RWPE2 (cell line): ENCODE data around the gene LAMA2.

Source experiments
- ATAC-seq: fragments of 200-7000 bp; cut with Tn5 transposase; 3 replicates; pipeline ENCODE4 v1.9.1; 2021; ENCODE audit warnings: low read depth
- DNase-seq: peaks from one replicate; pipeline ENCODE4 v3.0.0-alpha.2; 2020; ENCODE audit warnings: low spot score
- H3K27ac ChIP-seq: fragments of 450-650 bp; 2 replicates; pipeline ENCODE4 v1.5.1; 2017; ENCODE audit warnings: mild to moderate bottlenecking; ENCODE audit not compliant: poor library complexity, severe bottlenecking
- H3K27me3 ChIP-seq: fragments of 250-450 bp; sonication (Bioruptor Pico); 2 replicates; pipeline ENCODE4 v1.5.1; 2021; ENCODE audit warnings: mild to moderate bottlenecking, moderate library complexity; ENCODE audit not compliant: insufficient read depth, poor library complexity, severe bottlenecking
- H3K36me3 ChIP-seq: fragments of 250-450 bp; sonication (Bioruptor Pico); 2 replicates; pipeline ENCODE4 v1.5.1; 2020; ENCODE audit warnings: low read depth, mild to moderate bottlenecking, moderate library complexity
- H3K4me1 ChIP-seq: fragments of 250-450 bp; sonication (Bioruptor Pico); 2 replicates; pipeline ENCODE4 v1.5.1; 2021; ENCODE audit warnings: mild to moderate bottlenecking, moderate library complexity; ENCODE audit not compliant: insufficient read depth, poor library complexity, severe bottlenecking
- H3K4me3 ChIP-seq: fragments of 250-450 bp; sonication (Bioruptor Pico); 2 replicates; pipeline ENCODE4 v1.5.1; 2021; ENCODE audit warnings: mild to moderate bottlenecking, moderate library complexity; ENCODE audit not compliant: severe bottlenecking
- H3K9me3 ChIP-seq: fragments of 250-450 bp; sonication (Bioruptor Pico); 2 replicates; pipeline ENCODE4 v1.5.1; 2021; ENCODE audit warnings: mild to moderate bottlenecking, moderate library complexity; ENCODE audit not compliant: severe bottlenecking
- TF ChIP-seq, protein P1 (sequence below): fragments of 450-650 bp; IDR thresholded peaks from one replicate; pipeline ENCODE4 v1.5.1; 2017; ENCODE audit warnings: mild to moderate bottlenecking, moderate library complexity; ENCODE audit not compliant: poor library complexity, severe bottlenecking

The LAMA2 gene

DNA sequence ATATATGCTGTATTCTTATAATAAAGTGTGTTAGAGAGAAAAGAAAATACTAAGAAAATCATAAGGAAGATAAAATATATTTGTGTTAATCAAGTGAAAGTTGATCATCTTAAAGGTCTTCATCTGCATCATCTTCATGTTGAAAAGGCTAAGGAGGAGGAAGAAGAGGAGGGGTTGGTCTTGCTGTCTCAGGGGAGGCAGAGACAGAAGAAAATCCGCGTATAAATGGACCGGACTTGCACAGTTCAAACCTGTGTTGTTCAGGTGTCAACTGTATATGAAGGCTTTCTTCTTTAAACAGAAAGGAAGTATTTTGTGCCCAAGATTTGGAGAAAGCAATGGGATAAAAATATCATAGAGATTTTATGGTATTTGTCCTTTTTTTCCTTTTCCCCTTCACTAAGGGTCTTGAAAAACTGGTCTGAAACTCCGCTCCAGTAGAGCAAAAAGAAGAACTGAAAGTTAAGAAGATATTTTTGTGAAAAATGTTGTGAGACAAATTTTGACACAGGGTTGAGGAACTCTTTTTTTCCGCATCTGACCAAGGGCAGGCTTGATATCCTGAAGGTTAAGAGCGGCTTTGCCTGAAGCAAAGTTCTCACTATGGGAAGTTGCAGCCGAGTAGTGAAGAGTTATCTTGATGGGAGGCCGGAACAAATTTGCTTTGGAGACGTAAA, 350.7 kb downstream of the LAMA2 start:
- no peaks in the 10 kb centered on the region for H3K27me3 ChIP-seq
- ATAC-seq (no peak), DNase-seq (no peak)
- TF ChIP-seq, protein P1, sequence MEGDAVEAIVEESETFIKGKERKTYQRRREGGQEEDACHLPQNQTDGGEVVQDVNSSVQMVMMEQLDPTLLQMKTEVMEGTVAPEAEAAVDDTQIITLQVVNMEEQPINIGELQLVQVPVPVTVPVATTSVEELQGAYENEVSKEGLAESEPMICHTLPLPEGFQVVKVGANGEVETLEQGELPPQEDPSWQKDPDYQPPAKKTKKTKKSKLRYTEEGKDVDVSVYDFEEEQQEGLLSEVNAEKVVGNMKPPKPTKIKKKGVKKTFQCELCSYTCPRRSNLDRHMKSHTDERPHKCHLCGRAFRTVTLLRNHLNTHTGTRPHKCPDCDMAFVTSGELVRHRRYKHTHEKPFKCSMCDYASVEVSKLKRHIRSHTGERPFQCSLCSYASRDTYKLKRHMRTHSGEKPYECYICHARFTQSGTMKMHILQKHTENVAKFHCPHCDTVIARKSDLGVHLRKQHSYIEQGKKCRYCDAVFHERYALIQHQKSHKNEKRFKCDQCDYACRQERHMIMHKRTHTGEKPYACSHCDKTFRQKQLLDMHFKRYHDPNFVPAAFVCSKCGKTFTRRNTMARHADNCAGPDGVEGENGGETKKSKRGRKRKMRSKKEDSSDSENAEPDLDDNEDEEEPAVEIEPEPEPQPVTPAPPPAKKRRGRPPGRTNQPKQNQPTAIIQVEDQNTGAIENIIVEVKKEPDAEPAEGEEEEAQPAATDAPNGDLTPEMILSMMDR = no peak
- H3K36me3 ChIP-seq = no peaks in the 10 kb centered on the region
- no peaks in the 10 kb centered on the region for H3K9me3 ChIP-seq
- no peaks in the 10 kb centered on the region for H3K4me1 ChIP-seq
- H3K27ac ChIP-seq = no peak overlapping the region
- H3K4me3 ChIP-seq = no peak overlapping the region

DNA sequence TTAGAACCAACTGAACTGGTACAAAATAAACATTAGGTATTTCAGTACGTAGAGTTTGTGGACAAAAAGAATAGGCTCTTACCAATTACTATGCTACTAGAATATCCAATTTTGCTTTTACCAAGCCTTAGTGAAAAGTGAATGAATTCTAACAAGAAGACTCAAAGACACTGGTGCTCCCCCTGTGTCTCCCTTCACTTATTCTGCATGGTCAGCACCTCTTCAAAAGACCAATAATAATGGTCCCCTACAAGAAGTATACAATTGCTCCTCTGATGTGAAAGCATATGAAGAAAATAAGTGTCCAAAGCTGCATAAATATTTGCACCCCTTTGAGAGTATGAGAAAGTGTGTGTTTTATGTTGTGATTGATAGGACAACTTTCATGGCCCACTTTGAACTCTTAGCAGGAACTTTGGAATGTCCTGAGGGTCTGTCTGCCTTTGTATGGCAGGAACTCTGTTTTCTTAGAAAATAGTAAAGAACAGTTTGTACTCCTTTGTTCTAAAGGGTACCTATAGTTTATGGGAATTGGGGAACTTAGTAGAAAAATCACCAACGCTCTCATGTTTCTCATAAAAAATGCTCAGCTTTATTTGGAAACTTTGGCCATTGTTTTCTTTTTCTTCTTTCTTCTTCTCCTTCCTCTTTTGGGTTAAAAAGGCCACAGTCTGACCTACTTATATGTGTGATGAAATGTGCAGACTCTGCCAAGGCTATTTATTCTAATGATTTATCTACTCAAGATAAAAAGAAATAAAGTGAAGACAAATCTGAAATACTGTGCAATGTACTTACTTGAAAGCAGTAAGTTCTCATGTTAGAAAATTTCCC, 352.4 kb downstream of the LAMA2 start:
- no peak for ATAC-seq
- DNase-seq = no peak
- Histone ChIP-seq H3K36me3 (no peaks in the 10 kb centered on the region), H3K9me3 (no peaks in the 10 kb centered on the region), H3K4me1 (no peaks in the 10 kb centered on the region), H3K27me3 (no peaks in the 10 kb centered on the region), H3K4me3 (no peak overlapping the region), H3K27ac (no peak overlapping the region)
- TF ChIP-seq, protein P1 = no peak

DNA sequence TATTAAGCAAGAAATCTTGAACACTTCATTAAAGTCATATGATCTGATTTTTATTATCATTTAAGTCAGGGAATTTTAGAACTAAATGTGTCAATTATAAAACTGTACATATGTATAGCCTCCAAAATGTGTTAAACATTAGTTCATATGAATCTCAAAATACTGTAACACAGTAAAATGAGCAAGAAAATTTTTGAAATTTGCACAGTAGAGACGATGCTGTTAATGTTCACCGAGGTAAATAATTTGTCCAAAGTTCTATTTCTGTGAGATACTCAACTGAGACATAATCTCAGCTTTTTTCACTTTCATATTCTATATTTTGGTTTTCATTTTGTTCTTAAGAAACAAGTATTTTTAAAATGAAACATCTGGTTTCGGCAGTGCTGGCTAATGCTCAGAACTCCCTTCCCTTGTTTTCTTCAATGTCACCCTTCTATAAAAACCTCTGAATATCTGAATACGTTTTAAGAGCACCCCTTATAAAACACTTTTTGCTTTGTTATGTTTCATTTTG, 353.1 kb downstream of the LAMA2 start:
- ATAC-seq (no peak), DNase-seq (no peak)
- no peaks in the 10 kb centered on the region for H3K27me3 ChIP-seq
- H3K4me1 ChIP-seq = no peaks in the 10 kb centered on the region
- H3K4me3 ChIP-seq = no peak overlapping the region
- H3K27ac ChIP-seq = no peak overlapping the region
- H3K9me3 ChIP-seq = no peaks in the 10 kb centered on the region
- no peaks in the 10 kb centered on the region for H3K36me3 ChIP-seq
- TF ChIP-seq, protein P1 = no peak

GRCh38 chr6:129238991-129239390, 356.1 kb downstream of the LAMA2 start:
- TF ChIP-seq, protein P1 = no peak
- Histone ChIP-seq H3K4me3 (no peak overlapping the region), H3K9me3 (no peaks in the 10 kb centered on the region), H3K36me3 (no peaks in the 10 kb centered on the region), H3K27ac (no peak overlapping the region), H3K27me3 (no peaks in the 10 kb centered on the region), H3K4me1 (no peaks in the 10 kb centered on the region)
- DNase-seq (no peak), ATAC-seq (no peak)
